Sigmoid colon (tissue), 7 donors: Measurements from ENCODE around the gene PIP5K1C. TPM values are rescaled to one million over a fixed set of nuclear protein-coding genes. Genes with fewer than 3 reads are reported as not detected.

Experiments used
- DNase-seq: peaks from one replicate; pipeline ENCODE4 v3.0.0-alpha.2; 2019
- H3K27ac ChIP-seq, 4 donors: fragments of 200-600 bp; sonication (generic); one replicate each; pipeline ENCODE4 v1.5.1; 2016 to 2019; ENCODE audit warnings: mild to moderate bottlenecking in 1 of 4
- H3K27me3 ChIP-seq, 3 donors: fragments of 200-600 bp; sonication (generic); one replicate each; pipeline ENCODE4 v1.5.1; 2019; ENCODE audit warnings: mild to moderate bottlenecking in 1 of 3
- H3K36me3 ChIP-seq, 4 donors: fragments of 200-600 bp; sonication (generic); one replicate each; pipeline ENCODE4 v1.5.1; 2016 to 2019
- H3K4me1 ChIP-seq, 4 donors: fragments of 200-600 bp; sonication (generic); one replicate each; pipeline ENCODE4 v1.5.1; 2017 to 2019
- H3K4me3 ChIP-seq, 4 donors: fragments of 200-600 bp; sonication (generic); one replicate each; pipeline ENCODE4 v1.5.1; 2017 to 2019; ENCODE audit warnings: mild to moderate bottlenecking in 2 of 4, moderate library complexity in 1 of 4
- H3K9me3 ChIP-seq, 4 donors: fragments of 200-600 bp in 3 of 4; sonication (generic) in 3 of 4; one replicate each; pipeline versions ENCODE4 v1.5.1 to v1.6.1; 2013 to 2019
- CTCF ChIP-seq, 4 experiments: fragments of 450-650 bp in 3 of 4; fragments of 200-600 bp in 1 of 4; IDR thresholded peaks; one replicate each; pipeline ENCODE4 v1.5.1; 2016 to 2019; ENCODE audit warnings: antibody characterized with exemption in 4 of 4, mild to moderate bottlenecking in 3 of 4, moderate library complexity in 2 of 4
- EP300 ChIP-seq, 4 donors: sonication (generic); formaldehyde crosslinking; IDR thresholded peaks; one replicate each; pipeline ENCODE4 v1.6.1; 2017; ENCODE audit warnings: antibody characterized with exemption in 4 of 4
- POLR2A ChIP-seq, 2 donors: fragments of 450-650 bp; IDR thresholded peaks; one replicate each; pipeline ENCODE4 v1.6.1; 2016; ENCODE audit warnings: antibody characterized with exemption in 2 of 2, mild to moderate bottlenecking in 2 of 2, moderate library complexity in 2 of 2
- POLR2AphosphoS5 ChIP-seq, 4 donors: sonication (generic); formaldehyde crosslinking; IDR thresholded peaks; one replicate each; pipeline ENCODE4 v1.6.1; 2017; ENCODE audit warnings: antibody characterized with exemption in 4 of 4
- WGBS, 2 donors: extraction: QIAGEN DNeasy Blood & Tissue Kit; methylation state at CpG; one replicate each; pipeline ENCODE4 v1.1.7; 2013; 5-methylcytosine and 5-hydroxymethylcytosine counted together
- intact Hi-C: fragments of 100-400 bp; cut with DNase I; formaldehyde crosslinking; loops from one replicate; pipeline ENCODE4 v1.15.1; 2023
- polyA plus RNA-seq, 3 donors: library from polyadenylated mRNA; stranded (reverse); fragments of 200-250 nt; gene quantifications; one replicate each; pipeline ENCODE4 v1.2.3, GENCODE V29; 2013
- total RNA-seq, 4 donors: library from RNA; depleted of rRNA; stranded (reverse); fragments of >200 nt; gene quantifications; one replicate each; pipeline ENCODE4 v1.1.0, GENCODE V29; 2016
- donor health status: healthy with polysubstance abuse.
- donor health status: Bipolar disorder and iron deficiency.
- donor health status: healthy.

PIP5K1C gene
- total and polyA plus RNA-seq, 7 donors, result 7.8 to 68.7 (median 27.8) TPM

DNA sequence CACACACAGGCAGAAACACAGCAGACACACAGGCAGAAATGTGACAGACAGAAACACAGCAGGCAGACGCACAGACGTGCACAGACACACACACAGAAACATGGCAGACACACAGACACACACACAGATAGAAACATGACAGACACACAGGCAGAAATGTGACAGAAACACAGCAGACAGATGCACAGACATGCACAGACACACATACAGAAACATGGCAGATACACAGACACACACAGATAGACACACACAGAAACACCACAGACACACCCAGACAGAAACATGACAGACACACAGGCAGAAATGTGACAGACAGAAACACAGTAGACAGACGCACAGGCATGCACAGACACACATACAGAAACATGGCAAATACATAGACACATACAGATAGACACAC is 94.9 kb downstream of the PIP5K1C start:
- peaks cover 0 to 45% (median 35%) of the 10 kb centered on the region in 4 donors for H3K4me1 ChIP-seq
- no peak overlapping the region for H3K4me3 ChIP-seq
- peak overlapping the region in 2 of 4 donors; percentile 3 to 72 for H3K27ac ChIP-seq
- H3K36me3 ChIP-seq, result no peaks in the 10 kb centered on the region
- TF ChIP-seq EP300 (IDR thresholded peaks at IDR 0.05) (no peak), CTCF (IDR thresholded peaks at IDR 0.05) (no peak), POLR2AphosphoS5 (IDR thresholded peaks at IDR 0.05) (no peak), POLR2A (IDR thresholded peaks at IDR 0.05) (no peak)
- DNase-seq, result no peak
- H3K9me3 ChIP-seq, result no peaks in the 10 kb centered on the region
- WGBS, 2 donors, result 55 to 78% methylated on average over 3 of the region's 3 CpGs
- no peaks in the 10 kb centered on the region for H3K27me3 ChIP-seq
- intact Hi-C loops, result no loop called here

DNA sequence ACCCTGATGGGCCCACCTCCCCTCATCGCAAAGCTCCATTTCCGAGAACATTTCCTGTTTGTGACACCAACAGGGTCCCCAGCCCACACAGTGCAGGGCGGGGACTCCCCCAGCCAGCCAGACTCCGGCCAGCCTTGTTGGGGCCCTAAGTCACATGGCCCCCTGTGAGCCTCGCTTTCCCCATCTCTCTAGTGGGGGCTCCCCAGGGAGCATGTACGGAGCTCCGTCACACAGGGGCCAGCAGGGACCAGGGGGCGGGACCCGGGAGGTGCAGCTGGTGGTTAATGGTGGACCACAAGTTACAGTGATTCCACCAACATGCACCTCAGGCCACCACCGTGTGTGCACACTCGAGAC is 95.3 kb downstream of the PIP5K1C start:
- Histone ChIP-seq H3K36me3 (no peaks in the 10 kb centered on the region), H3K9me3 (no peaks in the 10 kb centered on the region), H3K27me3 (no peaks in the 10 kb centered on the region), H3K4me3 (no peak overlapping the region), H3K4me1 (peaks cover 0 to 45% (median 35%) of the 10 kb centered on the region in 4 donors), H3K27ac (peak overlapping the region in 2 of 4 donors; percentile 3 to 72)
- no peak for TF ChIP-seq POLR2AphosphoS5 (IDR thresholded peaks at IDR 0.05)
- TF ChIP-seq CTCF (IDR thresholded peaks at IDR 0.05), result no peak
- no peak for TF ChIP-seq EP300 (IDR thresholded peaks at IDR 0.05)
- TF ChIP-seq POLR2A (IDR thresholded peaks at IDR 0.05), result no peak
- intact Hi-C loops, result no loop called here
- peak; percentile 59 for DNase-seq
- WGBS, 2 donors, result 34 to 71% methylated on average over 11 of the region's 11 CpGs

- intact Hi-C loops, result no loop called here
- H3K4me3 ChIP-seq, result no peak overlapping the region
- H3K4me1 ChIP-seq, result peaks cover 0 to 45% (median 34%) of the 10 kb centered on the region in 4 donors
- H3K36me3 ChIP-seq, result no peaks in the 10 kb centered on the region
- 67 to 70% methylated on average over 27 of the region's 27 CpGs for WGBS, 2 donors
- DNase-seq, result no peak
- H3K27ac ChIP-seq, result peak overlapping the region in 2 of 4 donors; percentile 14 to 72
- no peak for TF ChIP-seq POLR2AphosphoS5 (IDR thresholded peaks at IDR 0.05)
- TF ChIP-seq EP300 (IDR thresholded peaks at IDR 0.05), result no peak
- TF ChIP-seq CTCF (IDR thresholded peaks at IDR 0.05), result no peak
- TF ChIP-seq POLR2A (IDR thresholded peaks at IDR 0.05), result no peak
- no peaks in the 10 kb centered on the region for H3K9me3 ChIP-seq
- no peaks in the 10 kb centered on the region for H3K27me3 ChIP-seq
Measured at GRCh38 chr19:3604227-3604986, 95.9 kb downstream of the PIP5K1C start.

DNA sequence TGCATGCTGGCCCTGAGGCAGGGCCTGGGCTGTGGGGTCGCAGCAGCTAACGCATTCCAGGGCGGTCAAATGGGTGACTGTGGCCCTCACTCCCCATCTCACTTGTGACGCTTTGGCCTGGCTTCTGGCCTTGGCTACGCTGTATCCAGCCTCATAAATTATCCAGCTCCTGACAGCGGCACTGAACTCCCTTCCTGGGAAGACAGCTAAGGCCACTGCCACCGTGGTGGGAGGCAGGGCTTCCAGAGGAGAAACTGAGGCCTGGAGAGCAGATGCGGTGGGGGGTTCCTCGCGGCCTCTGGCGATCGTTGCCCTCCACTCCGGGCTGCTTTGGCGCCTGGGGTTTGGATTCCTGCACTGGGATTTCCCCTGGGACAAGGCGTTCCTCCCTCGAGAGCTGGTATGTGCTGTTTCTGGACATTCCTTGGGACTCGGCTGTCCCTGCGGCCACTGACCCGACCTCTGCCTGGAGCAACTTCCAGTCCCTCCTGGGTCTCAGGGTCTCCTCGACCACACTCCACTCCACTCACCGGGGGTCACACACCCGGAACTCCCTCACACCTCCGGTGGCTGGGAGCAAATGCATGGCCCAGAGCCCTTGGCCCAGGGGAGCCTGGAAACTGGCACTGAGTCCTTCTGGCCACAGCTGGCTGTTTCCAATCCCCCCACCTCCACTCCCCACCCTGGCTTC is 97.0 kb downstream of the PIP5K1C start:
- Histone ChIP-seq H3K4me3 (no peak overlapping the region), H3K27me3 (no peaks in the 10 kb centered on the region), H3K4me1 (peaks cover 0 to 33% (median 27%) of the 10 kb centered on the region in 4 donors), H3K9me3 (no peaks in the 10 kb centered on the region), H3K27ac (peak overlapping the region; percentile 14 to 72 (median 25)), H3K36me3 (no peaks in the 10 kb centered on the region)
- WGBS, 2 donors, result 68 to 81% methylated on average over 23 of the region's 23 CpGs
- no peak for DNase-seq
- TF ChIP-seq CTCF (IDR thresholded peaks at IDR 0.05) (no peak), POLR2A (IDR thresholded peaks at IDR 0.05) (no peak), EP300 (IDR thresholded peaks at IDR 0.05) (no peak), POLR2AphosphoS5 (IDR thresholded peaks at IDR 0.05) (no peak)
- intact Hi-C loops, result no loop called here
